SH-SY5Y (cell line): ENCODE data around the gene TNNI3.

Source experiments
- GATA2 ChIP-seq: IDR thresholded peaks from 2 replicates; pipeline ENCODE4 v1.6.1; 2011; ENCODE audit warnings: mild to moderate bottlenecking, low read depth, low read length
- GATA3 ChIP-seq: IDR thresholded peaks from 2 replicates; pipeline ENCODE4 v1.6.1; 2011; ENCODE audit warnings: low read depth, mild to moderate bottlenecking, low read length, moderate library complexity

TNNI3 gene

GRCh38 chr19:55160128-55160985 is 2.8 kb upstream of the TNNI3 start:
- TF ChIP-seq GATA2 (no peak), GATA3 (no peak)

- TF ChIP-seq GATA3 (no peak), GATA2 (no peak)
These were observed 1.6 kb upstream of the TNNI3 start for GRCh38 chr19:55158848-55159749.

GRCh38 chr19:55158423-55158822 is 891 bp upstream of the TNNI3 start:
- no peak for TF ChIP-seq GATA3
- TF ChIP-seq GATA2, result no peak

- TF ChIP-seq GATA2 (no peak), GATA3 (no peak)
These were observed 1.1 kb downstream of the TNNI3 start for GRCh38 chr19:55156202-55157063.

- no peak for TF ChIP-seq GATA2
- TF ChIP-seq GATA3, result no peak
These were observed 3.8 kb downstream of the TNNI3 start for GRCh38 chr19:55153652-55154264.

- no peak for TF ChIP-seq GATA3
These were observed 5.5 kb downstream of the TNNI3 start for GRCh38 chr19:55152017-55152416.

- TF ChIP-seq GATA3 (no peak), GATA2 (no peak)
These were observed 8.2 kb downstream of the TNNI3 start, which contains the start of gene TNNT1 for GRCh38 chr19:55149078-55150003. Gene TNNT1, minus strand, starts transcription at chr19:55149206. Its CDS starts 2,049 bp downstream, at chr19:55147157.

- TF ChIP-seq GATA3, result no peak
- TF ChIP-seq GATA2, result no peak
These were observed 9.8 kb downstream of the TNNI3 start for GRCh38 chr19:55147545-55148251.

GRCh38 chr19:55146705-55147273 is 10.7 kb downstream of the TNNI3 start:
- TF ChIP-seq GATA2, result no peak
- TF ChIP-seq GATA3, result no peak

- TF ChIP-seq GATA2, result no peak
These were observed 11.3 kb downstream of the TNNI3 start for GRCh38 chr19:55146078-55146704.

- TF ChIP-seq GATA3 (no peak), GATA2 (no peak)
These were observed 12.3 kb downstream of the TNNI3 start for GRCh38 chr19:55145232-55145631.
